ENCODE results near the gene NPL.

NPL gene

GRCh38 chr1:182842265-182842664, 52.7 kb downstream of the NPL start:
- H3K27ac ChIP-seq = peak overlapping the region; percentile 20; the same call in 1 of the 2 replicates
- TF ChIP-seq CTCF (conservative IDR thresholded peaks at IDR 0.05) = no peak

- no peak for TF ChIP-seq CTCF (conservative IDR thresholded peaks at IDR 0.05)
- no peak overlapping the region for H3K27ac ChIP-seq
Observed at GRCh38 chr1:182845379-182845778, 55.8 kb downstream of the NPL start.

- TF ChIP-seq CTCF (conservative IDR thresholded peaks at IDR 0.05) = no peak
- no peak overlapping the region for H3K27ac ChIP-seq
Observed at GRCh38 chr1:182845894-182846293, 56.3 kb downstream of the NPL start.

- no peak for TF ChIP-seq CTCF (conservative IDR thresholded peaks at IDR 0.05)
- H3K27ac ChIP-seq = no peak overlapping the region
Observed at GRCh38 chr1:182847105-182847504, 57.5 kb downstream of the NPL start.

- no peak overlapping the region for H3K27ac ChIP-seq
- no peak for TF ChIP-seq CTCF (conservative IDR thresholded peaks at IDR 0.05)
Observed at GRCh38 chr1:182848736-182849135, 59.2 kb downstream of the NPL start.

GRCh38 chr1:182850319-182850718, 60.7 kb downstream of the NPL start:
- H3K27ac ChIP-seq = no peak overlapping the region
- TF ChIP-seq CTCF (conservative IDR thresholded peaks at IDR 0.05) = no peak

- H3K27ac ChIP-seq = no peak overlapping the region
- no peak for TF ChIP-seq CTCF (conservative IDR thresholded peaks at IDR 0.05)
Observed at GRCh38 chr1:182851825-182852224, 62.3 kb downstream of the NPL start.

GRCh38 chr1:182855911-182856310, 66.3 kb downstream of the NPL start:
- no peak overlapping the region for H3K27ac ChIP-seq
- no peak for TF ChIP-seq CTCF (conservative IDR thresholded peaks at IDR 0.05)

Data from VCaP (cell line).